Right renal pelvis (tissue), 4 donors: ENCODE results near the gene HCN1. TPM values are rescaled to one million over a fixed set of nuclear protein-coding genes. Genes with fewer than 3 reads are reported as not detected.
A peak's percentile ranks its signal among the peaks of the same experiment; 100 is the strongest.
"Not testable (repeated sequence)": the region's sequence is repeated elsewhere in the genome, so short reads cannot be mapped to it uniquely, and the experiment has no call there.

Experiments
- DNase-seq, 4 donors: peaks; one replicate each; pipeline ENCODE4 v3.0.0-alpha.2; 2013; ENCODE audit warnings: low read depth in 4 of 4, low spot score in 3 of 4, missing footprints in 1 of 4
- polyA plus RNA-seq, 4 donors: library from polyadenylated mRNA; unstranded; fragments of 120-200 nt; gene quantifications; one replicate each; pipeline ENCODE4 v1.2.1, GENCODE V29; 2013; ENCODE audit not compliant: insufficient read length in 4 of 4

The HCN1 gene
- polyA plus RNA-seq, 4 donors, result 0.01 to 0.08 (median 0.05) TPM

DNA sequence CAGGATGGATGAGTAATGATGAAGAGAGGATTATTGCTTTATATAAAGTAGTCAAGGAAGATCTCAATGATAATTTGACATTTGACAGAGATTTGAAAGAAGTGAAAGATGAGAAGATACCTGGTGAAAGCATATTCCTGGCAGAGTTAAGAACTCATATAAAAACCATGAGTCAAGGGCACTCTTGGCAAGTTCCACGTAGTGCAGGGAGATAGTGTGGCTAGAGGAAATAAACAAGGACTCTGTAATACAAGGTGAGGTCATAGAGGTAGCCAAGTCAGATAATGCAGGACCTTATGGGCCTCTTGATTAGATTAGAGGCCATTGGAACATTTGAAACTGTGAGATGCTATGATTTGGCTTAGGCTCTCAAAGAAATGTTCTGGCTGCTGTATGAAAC lies 72.3 kb downstream of the HCN1 start:
- no peak for DNase-seq

DNA sequence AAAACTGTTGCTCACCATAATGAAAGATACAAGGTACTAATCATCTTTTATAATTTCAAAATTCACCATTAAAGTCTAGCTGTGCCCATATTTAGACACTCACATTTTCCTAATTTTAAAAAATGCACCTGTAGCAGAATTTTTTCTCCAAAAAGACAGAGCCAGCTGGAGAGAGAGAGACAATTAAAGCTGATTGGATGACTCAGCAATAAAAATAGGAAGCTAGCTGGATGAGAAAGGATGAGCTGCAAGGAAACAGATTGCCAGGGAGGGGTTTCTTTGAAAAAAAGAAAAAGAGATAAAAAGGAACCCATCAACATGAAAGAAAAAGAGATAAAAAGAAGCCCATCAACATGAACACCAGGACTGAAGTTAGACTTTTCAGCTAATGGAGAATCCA lies 73.8 kb downstream of the HCN1 start:
- DNase-seq, result no peak

DNA sequence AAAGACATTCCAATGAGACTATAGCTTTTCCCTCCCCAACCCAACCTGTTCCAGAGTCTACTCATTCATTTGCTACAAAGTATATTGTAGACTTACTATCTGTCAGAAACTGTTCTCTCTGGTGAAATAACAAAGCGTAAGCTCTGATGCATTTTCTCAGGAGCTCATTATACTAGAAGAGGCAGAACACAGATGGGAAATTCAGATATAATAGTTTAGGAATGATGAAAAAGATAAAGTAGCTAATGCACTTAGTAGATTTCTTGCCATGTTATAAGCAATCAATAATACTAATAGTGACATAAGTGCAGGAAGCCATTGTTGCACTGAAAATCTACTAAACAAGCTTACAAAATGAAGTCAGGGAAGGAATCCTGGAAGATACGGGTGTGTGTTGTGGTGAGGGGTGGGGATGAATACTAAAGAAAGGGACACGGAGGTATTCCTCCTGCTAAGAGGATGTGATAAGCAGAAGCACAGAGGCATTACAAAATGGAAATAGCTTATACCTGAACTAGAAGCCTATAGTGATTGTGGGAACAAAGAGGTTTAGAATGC lies 78.2 kb downstream of the HCN1 start:
- DNase-seq, result no peak

DNA sequence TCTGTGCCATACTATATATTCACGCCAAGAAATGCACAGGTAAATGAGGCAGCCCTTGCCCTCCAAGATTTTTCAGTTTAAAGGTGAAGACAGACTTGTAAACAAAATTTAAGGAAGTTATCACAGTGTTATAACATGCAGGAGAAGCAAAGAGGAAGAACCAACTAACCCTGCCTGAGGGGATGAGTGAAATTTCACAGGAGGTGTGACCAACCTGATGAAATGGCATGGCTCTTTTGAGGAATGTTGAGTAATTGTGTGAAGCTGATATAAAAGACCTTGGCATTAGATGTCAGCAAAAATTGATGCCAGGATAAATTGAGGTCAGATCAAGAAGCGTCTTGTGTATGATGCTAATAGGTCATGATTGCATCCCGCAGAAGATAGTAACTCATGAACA lies 86.5 kb downstream of the HCN1 start:
- no peak for DNase-seq

DNA sequence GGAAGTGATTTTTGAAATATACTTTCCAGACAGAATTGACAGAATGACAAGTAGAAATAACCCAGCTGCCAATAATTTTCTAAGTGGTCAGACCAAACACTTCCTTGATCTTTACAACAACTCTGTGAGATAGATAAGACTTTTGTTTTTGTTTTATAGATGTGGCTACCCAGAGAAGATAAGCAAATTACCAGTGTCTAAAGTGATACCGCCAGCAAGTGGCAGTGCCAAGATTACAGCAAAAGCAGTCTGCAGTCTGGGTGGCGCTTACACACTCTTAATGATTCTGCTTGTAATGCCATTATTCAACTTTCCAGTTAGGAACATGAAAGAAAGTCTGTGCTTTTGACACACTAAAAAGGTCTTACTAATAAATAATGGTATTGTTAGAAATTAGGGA lies 92.1 kb downstream of the HCN1 start:
- no peak for DNase-seq

DNA sequence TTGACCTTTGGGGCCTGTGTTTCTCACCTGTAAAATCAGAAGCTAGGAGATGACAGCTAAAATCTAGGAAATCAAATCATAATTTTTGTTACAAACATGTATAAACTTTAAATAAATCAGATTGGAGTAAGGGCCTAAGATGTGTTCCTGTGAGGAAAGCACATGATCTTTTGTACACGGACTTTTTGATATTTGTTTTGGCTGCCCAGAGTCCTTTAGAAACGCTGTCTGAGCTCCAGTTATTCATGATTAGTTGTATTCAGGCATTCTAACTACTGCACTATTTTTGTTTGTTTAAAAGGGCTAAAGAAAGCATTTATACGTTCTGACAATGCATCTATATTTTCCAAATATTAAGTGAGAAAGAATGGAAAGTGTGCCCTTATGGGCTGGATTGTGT lies 94.8 kb downstream of the HCN1 start:
- DNase-seq, result no peak

DNA sequence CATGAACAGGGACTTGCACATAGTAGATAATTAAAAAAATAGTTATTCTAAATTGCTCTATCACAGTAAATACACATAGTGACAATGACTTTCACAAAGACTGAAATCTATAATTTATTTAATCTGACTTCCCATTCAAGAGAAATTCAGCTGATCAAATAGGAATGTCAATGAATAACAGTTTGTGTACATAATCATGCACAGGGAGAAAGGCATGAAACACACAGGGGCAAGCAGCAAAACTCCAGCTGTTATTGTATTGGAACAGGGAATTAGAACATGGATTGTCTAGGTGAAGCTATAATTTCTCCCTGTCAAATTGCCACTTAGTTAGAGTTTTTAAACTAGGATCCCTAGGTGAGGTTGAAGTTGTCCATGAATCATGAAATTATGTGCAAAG lies 99.9 kb downstream of the HCN1 start:
- no peak for DNase-seq

DNA sequence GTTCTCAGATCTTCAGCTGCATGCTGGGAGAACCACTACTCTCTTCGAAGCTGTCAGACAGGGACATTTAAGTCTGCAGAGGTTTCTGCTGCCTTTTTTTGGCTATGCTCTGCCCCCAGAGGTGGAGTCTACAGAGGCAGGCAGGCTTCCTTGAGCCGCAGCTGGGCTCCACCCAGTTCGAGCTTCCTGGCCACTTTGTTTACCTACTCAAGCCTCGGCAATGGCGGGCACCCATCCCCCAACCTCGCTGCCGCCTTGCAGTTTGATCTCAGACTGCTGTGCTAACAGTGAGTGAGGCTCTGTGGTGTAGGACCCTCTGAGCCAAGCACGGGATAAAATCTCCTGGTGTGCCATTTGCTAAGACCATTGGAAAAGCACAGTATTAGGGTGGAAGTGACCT lies 110.2 kb downstream of the HCN1 start:
- DNase-seq, result not testable (repeated sequence)

DNA sequence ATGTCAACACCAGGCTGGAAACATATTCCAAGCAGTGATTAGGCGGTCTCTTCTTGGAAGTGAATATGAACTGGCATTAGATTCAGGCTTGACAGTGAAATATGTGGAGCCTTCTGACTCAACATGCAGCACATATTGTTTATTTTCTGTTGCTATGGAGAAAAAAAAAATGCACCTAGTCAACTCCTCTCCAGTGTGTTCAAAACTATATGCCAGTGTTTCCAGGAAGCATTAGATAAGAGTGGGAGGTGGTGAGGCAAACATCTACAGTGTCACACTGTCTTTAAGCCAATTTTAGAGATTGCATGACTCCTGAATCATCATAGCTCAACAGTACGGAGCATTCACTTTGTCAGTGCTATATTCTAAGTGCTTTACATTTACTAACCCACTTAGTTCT lies 117.9 kb downstream of the HCN1 start:
- DNase-seq, result no peak

DNA sequence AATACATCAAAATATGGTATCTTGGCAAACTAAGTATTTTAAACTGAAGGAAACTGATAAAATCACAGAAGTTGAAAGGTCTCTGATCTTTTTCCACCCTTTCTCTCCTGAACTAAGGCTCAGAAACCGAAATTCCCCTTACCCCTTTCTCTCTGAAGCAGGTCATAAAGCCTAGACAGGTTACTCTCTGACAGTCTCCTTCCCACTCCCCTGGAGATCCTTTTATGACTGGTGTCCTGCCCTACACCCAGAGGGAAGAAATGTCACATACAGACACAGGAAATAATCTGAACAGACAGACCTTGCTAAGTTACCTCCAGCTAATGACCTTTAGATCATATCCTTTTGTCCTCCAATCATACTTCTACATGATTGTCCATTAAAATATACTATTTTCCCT lies 127.4 kb downstream of the HCN1 start:
- no peak for DNase-seq

DNA sequence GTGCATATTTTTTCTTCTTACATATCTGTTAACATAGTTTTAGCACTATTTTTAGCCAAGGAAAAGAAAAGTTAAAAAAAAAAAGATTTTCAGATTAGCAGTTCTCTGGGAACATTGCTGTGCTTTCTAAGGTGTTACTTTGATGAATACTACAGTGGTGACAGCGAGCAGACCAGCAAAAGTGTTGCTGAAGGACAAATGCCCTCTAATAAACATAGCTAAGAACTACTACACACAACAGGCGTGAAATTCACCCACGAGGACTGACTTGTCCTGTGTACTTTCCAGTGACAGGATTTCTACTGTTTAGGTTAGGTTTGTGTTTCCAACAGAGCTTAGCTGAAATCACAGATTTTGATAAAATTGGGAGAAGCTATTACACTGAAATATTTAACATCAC lies 153.8 kb downstream of the HCN1 start:
- DNase-seq, result no peak

DNA sequence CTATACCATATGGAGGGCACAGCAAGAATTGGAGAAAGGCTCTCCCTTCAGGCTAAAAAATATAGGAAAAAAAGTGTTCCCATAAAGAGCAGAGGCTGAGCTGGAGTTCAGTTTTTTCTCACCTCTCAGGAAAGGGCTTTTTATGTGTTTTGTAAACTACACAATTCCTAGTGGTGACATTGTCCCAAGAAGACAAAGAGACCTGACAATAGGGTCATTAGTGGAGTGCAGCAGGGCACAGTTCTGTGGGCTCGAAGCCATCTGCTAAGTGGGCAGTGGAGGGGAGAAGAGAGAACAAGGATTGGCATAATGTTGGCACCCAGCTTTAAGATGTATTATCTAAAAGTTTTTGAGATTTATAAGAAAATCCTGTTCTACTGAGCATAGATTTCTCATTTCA lies 162.5 kb downstream of the HCN1 start:
- DNase-seq, result no peak

DNA sequence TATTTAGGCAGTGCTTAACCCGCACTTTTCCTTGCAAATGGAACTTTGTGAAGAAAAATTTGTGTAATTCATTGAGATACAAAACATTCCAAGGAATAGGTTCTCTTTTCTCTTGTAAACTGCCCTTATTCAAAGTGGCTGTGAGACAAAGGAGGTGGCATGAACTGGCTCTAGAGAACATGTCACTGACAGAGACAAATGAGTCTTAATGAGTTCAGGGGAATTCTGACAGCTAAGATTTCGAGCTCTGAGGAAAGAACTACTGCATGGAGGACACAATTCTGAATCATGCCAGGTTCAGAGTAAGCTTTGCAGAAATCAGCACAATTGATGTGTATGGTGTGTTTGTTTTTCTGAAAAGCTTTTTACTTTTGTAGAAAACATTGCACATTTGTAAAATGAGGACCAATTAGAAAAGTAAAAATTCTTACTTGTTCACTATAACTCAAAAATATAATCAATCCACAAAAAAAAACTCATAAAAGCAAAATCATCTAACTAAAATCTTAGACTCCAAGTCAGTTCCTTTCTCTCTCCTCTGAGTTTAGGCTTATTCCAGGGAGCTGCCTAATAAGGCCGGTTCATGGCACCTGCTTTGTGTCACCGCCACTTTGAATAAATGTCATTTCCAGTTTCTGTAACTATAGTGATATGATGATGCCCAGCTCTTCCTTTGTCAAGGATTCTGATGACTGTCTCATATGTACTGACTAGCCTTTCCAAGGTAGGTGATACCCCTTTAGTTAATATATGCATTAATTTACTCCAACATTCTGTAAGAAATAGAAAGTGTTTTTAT lies 163.2 kb downstream of the HCN1 start:
- DNase-seq, result no peak

DNA sequence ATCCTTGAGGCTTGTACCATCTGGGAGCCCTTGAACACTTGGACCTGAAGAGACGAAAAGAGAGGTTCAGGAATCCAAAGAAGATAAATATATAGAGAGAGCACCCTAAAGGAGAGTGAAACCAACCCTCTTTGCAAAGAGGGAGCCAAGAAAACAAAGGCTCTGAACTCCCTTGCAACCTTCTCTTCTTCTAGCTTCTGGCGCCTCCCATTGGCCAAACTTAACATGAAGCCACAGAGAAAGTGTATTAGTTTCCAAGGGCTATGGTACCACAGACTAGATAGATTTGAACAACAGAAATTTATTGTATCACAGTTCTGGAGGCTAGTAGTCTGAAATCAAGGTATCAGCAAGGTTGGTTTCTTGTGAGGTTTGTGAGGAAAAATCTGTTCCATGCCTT lies 175.1 kb downstream of the HCN1 start:
- peak in 2 of 4 donors; percentile 3 for DNase-seq

DNA sequence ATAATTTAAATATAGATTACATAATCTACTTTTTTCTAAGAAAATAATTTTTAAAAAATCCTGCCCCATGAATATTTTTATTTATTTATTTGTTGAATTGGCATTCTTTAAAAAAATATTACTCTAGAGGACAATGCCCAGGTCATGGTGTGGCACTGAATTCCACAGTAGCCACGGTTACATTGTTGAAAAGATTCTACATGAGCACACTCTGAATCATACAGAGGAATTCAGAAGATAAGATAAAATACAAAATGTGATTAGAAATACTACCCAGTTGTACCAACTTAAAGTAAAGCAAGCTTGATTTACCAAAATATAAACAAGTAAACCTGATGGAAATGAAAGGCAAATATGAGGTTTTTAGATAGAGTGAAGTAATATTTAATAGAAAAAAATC lies 183.7 kb downstream of the HCN1 start:
- no peak for DNase-seq

DNA sequence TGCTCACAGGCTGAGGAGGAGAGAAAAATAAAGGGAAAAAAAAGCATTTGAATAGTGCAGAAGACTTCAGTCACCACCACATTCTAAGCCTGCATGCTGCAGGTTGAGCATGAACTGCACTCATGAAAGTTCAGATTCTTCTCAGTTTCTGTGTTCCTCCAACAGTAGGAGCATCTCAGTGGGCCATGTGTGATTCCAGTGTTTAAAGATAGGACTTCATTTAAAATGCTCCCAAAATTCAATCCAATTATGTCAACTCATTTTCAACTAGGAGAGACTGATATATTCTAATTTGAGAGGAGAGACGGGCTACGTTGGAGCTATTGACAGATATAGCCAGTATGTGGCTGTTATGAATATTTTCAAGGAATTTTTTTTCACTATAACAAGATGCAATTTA lies 186.8 kb downstream of the HCN1 start:
- DNase-seq, result no peak

DNA sequence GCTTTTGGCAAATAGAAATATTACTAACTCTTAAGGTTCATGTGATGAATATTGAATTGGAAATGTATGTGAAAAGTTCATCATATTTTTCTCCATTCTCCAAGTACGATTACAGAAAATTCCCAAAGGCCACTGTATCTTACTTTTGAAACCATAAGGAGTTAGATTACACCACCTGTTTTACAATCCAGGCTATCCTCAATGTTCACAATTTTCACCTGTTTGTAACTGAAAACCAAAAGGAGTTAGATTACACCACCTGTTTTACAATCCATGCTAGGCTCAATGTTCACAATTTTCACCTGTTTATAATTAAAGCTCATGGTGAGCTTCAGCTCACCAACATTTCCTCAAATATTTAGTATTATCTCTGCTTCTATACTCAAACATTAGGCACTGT lies 188.0 kb downstream of the HCN1 start:
- no peak for DNase-seq

DNA sequence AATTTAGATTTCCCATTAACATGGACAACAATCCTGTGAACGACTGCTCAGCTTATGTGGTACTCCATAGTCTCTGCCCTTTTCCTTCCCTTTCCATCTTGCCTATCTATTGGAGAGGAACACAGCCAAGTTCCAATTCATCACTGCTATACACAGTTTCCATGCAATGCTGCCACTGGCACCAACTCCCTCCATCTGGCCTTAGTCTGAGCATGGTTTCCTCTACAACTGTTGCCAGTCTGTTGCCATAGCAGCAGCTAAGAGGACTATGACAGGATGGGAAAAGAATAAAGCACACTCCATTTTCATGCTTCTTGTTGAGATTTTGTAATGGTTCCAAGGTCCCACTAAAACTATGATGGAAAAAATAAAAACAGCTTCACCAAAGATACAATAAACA lies 189.0 kb downstream of the HCN1 start:
- no peak for DNase-seq

DNA sequence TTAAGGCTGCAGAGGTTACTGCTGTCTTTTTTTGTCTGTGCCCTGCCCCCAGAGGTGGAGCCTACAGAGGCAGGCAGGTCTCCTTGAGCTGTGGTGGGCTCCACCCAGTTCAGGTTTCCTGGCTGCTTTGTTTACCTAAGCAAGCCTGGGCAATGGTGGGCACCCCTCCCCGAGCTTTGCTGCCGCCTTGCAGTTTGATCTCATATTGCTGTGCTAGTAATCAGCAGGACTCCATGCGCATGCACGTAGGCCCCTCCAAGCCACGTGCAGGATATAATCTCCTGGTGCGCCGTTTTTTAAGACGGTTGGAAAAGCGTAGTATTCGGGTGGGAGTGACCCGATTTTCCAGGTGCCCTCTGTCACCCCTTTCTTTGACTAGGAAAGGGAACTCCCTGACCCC lies 197.2 kb downstream of the HCN1 start:
- not testable (repeated sequence) for DNase-seq

DNA sequence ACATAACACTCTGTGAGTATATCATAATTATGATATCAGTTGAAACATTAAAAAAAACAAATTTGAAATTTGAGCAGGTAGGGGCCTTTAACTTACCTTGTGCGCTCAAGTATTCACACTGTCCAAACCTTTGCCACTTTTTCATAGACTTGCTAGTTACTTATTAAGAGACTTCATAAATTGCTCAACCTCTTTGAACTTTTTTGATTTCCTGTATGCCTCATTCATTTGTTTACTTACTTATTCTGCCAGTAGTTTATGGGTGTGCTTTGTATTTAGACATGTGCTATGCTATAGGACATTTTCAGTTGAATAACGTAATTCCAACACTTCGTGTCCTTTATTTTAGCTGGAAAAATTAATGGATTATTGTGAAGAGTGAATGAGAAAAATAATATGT lies 204.8 kb downstream of the HCN1 start:
- no peak for DNase-seq

DNA sequence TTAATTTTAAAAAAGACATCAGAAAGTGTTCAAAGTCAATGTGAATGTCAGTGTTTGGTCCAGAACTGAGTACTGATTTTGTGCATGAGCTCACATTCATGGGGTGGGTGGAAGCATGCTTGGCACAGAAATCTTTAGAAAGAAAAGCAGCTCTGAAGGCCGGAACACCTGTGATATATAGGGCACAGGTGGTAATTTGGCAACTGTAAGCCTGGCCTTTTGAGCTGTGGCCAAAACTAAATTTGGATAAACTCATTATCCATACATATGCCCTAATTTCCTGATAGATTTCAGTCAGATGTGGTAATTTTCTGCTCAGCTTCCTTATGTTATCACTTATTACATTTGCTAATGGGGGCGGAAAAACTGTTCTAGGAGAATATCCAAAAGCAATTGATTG lies 211.4 kb downstream of the HCN1 start:
- DNase-seq, result no peak

DNA sequence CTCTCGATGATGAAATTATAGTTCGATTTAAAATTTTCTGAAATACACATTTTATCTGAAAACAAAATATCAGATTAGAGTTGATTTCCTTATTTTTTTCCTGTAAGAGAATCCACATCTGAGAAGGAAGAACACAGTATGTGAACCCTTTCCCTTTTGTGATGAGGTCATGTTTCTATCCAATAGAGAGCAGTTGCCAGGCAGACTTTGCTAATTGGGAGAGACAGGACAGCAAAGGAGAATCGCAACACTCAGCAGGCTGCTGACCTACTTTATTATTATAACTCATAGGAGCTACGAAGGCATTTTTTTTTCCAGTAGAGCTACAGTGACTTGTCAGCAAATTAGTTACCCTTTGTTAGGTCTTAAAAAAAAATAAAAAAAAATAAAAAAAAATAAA lies 242.1 kb downstream of the HCN1 start:
- DNase-seq, result peak in 3 of 4 donors; percentile 4 to 7 (median 5)

DNA sequence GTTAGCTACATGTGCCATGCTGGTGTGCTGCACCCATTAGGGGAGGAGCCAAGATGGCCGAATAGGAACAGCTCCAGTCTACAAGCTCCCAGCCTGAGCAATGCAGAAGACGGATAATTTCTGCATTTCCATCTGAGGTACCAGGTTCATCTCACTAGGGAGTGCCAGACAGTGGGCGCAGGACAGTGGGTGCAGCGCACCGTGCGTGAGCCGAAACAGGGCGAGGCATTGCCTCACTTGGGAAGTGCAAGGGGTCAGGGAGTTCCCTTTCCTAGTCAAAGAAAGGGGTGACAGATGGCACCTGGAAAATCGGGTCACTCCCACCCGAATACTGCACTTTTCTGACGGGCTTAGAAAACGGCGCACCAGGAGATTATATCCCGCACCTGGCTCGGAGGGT lies 251.3 kb downstream of the HCN1 start:
- not testable (repeated sequence) for DNase-seq
